GM23338 (cell line): ENCODE measurements around the gene CLIC5.

Source experiments
- CREB1 ChIP-seq: fragments of 250-450 bp; sonication (Bioruptor Pico); IDR thresholded peaks from 2 replicates; pipeline ENCODE4 v1.5.0; 2020; ENCODE audit warnings: low read depth, mild to moderate bottlenecking, moderate library complexity
- ETS1 ChIP-seq: IDR thresholded peaks from 2 replicates; pipeline ENCODE4 v1.6.1; 2016; ENCODE audit warnings: antibody characterized with exemption
- EZH2 ChIP-seq: fragments of 200-600 bp; sonication (generic); IDR thresholded peaks from one replicate; pipeline ENCODE4 v1.8.0; 2017; ENCODE audit warnings: antibody characterized with exemption, mild to moderate bottlenecking, low read depth; ENCODE audit not compliant: unreplicated experiment
- EZH2phosphoT487 ChIP-seq: fragments of 200-600 bp; sonication (generic); IDR thresholded peaks from one replicate; pipeline ENCODE4 v1.8.1; 2018; ENCODE audit warnings: antibody characterized with exemption; ENCODE audit not compliant: unreplicated experiment
- POLR2AphosphoS5 ChIP-seq: IDR thresholded peaks from 2 replicates; pipeline ENCODE4 v1.6.1; 2016; ENCODE audit warnings: antibody characterized with exemption, low read depth
- ZNF331 ChIP-seq: fragments of 250-450 bp; sonication (Bioruptor Pico); IDR thresholded peaks from 2 replicates; pipeline ENCODE4 v1.5.0; 2020; ENCODE audit warnings: low read depth, mild to moderate bottlenecking, moderate library complexity
- TF ChIP-seq, protein P1 (sequence below), 2 experiments: fragments of 200-600 bp in 1 of 2; sonication (generic) in 1 of 2; conservative IDR thresholded peaks; 2 replicates each; pipeline versions ENCODE4 v1.5.1 to v1.6.1; 2016 to 2017; ENCODE audit warnings: antibody characterized with exemption in 2 of 2, low read depth in 2 of 2, mild to moderate bottlenecking in 2 of 2, moderate library complexity in 1 of 2
- TF ChIP-seq, protein P2 (sequence below): IDR thresholded peaks from one replicate; pipeline ENCODE4 v1.6.1; 2018; ENCODE audit warnings: antibody characterized with exemption; ENCODE audit not compliant: unreplicated experiment

GRCh38 chr6:46011188-46012085, 4.2 kb downstream of the CLIC5 start:
- TF ChIP-seq, protein P1, sequence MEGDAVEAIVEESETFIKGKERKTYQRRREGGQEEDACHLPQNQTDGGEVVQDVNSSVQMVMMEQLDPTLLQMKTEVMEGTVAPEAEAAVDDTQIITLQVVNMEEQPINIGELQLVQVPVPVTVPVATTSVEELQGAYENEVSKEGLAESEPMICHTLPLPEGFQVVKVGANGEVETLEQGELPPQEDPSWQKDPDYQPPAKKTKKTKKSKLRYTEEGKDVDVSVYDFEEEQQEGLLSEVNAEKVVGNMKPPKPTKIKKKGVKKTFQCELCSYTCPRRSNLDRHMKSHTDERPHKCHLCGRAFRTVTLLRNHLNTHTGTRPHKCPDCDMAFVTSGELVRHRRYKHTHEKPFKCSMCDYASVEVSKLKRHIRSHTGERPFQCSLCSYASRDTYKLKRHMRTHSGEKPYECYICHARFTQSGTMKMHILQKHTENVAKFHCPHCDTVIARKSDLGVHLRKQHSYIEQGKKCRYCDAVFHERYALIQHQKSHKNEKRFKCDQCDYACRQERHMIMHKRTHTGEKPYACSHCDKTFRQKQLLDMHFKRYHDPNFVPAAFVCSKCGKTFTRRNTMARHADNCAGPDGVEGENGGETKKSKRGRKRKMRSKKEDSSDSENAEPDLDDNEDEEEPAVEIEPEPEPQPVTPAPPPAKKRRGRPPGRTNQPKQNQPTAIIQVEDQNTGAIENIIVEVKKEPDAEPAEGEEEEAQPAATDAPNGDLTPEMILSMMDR (conservative IDR thresholded peaks at IDR 0.05; ENCODE audit: low read depth in 2 of 2), result no peak
- TF ChIP-seq EZH2 (no peak), ETS1 (no peak), CREB1 (no peak), POLR2AphosphoS5 (no peak), EZH2phosphoT487 (no peak), ZNF331 (CRISPR knock-in tag) (no peak)
- TF ChIP-seq, protein P2, sequence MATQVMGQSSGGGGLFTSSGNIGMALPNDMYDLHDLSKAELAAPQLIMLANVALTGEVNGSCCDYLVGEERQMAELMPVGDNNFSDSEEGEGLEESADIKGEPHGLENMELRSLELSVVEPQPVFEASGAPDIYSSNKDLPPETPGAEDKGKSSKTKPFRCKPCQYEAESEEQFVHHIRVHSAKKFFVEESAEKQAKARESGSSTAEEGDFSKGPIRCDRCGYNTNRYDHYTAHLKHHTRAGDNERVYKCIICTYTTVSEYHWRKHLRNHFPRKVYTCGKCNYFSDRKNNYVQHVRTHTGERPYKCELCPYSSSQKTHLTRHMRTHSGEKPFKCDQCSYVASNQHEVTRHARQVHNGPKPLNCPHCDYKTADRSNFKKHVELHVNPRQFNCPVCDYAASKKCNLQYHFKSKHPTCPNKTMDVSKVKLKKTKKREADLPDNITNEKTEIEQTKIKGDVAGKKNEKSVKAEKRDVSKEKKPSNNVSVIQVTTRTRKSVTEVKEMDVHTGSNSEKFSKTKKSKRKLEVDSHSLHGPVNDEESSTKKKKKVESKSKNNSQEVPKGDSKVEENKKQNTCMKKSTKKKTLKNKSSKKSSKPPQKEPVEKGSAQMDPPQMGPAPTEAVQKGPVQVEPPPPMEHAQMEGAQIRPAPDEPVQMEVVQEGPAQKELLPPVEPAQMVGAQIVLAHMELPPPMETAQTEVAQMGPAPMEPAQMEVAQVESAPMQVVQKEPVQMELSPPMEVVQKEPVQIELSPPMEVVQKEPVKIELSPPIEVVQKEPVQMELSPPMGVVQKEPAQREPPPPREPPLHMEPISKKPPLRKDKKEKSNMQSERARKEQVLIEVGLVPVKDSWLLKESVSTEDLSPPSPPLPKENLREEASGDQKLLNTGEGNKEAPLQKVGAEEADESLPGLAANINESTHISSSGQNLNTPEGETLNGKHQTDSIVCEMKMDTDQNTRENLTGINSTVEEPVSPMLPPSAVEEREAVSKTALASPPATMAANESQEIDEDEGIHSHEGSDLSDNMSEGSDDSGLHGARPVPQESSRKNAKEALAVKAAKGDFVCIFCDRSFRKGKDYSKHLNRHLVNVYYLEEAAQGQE, result no peak
